Upper lobe of left lung (tissue), 4 donors: ENCODE measurements around the gene PPM1F.

Source experiments
- CTCF ChIP-seq, 6 experiments: fragments of 450-650 bp in 4 of 6; fragments of 200-600 bp in 2 of 6; sonication (generic) in 2 of 6; IDR thresholded peaks; one replicate each; pipeline ENCODE4 v1.5.1; 2016 to 2019; ENCODE audit warnings: antibody characterized with exemption in 6 of 6
- EP300 ChIP-seq, 4 donors: sonication (generic); formaldehyde crosslinking; IDR thresholded peaks; one replicate each; pipeline ENCODE4 v1.5.1; 2017; ENCODE audit warnings: antibody characterized with exemption in 4 of 4, control low read depth in 2 of 4
- POLR2A ChIP-seq, 4 donors: fragments of 450-650 bp; IDR thresholded peaks; one replicate each; pipeline ENCODE4 v1.5.1; 2016 to 2017; ENCODE audit warnings: antibody characterized with exemption in 4 of 4, mild to moderate bottlenecking in 2 of 4
- POLR2AphosphoS5 ChIP-seq, 2 donors: sonication (generic); formaldehyde crosslinking; IDR thresholded peaks; one replicate each; pipeline ENCODE4 v1.5.1; 2017; ENCODE audit warnings: antibody characterized with exemption in 2 of 2

GRCh38 chr22:21931056-21931455, 21.6 kb downstream of the PPM1F start:
- TF ChIP-seq CTCF (IDR thresholded peaks at IDR 0.05) (no peak), POLR2A (IDR thresholded peaks at IDR 0.05) (no peak), EP300 (IDR thresholded peaks at IDR 0.05) (no peak), POLR2AphosphoS5 (IDR thresholded peaks at IDR 0.05) (no peak)
